T-helper 1 cell treated with Interleukin-12 subunit alpha and Interleukin-12 subunit beta and Interleukin-4 antibody, amounts not matched to agents 30 ng/mL and 1 ng/mL, for 36 hours (primary cell): Measurements from ENCODE around the gene FOCAD. TPM values are rescaled to one million over a fixed set of nuclear protein-coding genes. Genes with fewer than 3 reads are reported as not detected.

Source experiments
- intact Hi-C: fragments of 100-400 bp; cut with micrococcal nuclease; formaldehyde crosslinking; loops from one replicate; pipeline ENCODE4 v1.15.1; 2024
- total RNA-seq: library from RNA; stranded (reverse); gene quantifications from 2 replicates; pipeline ENCODE4 v1.2.3, GENCODE V29; 2022

FOCAD gene
- total RNA-seq, 1 donor from 2014 or later, result 31.1 TPM

GRCh38 chr9:21001581-21001980, 317.5 kb downstream of the FOCAD start:
- intact Hi-C loops, result loop anchor here (2.0 kb wide), 1 partner anchor 29 kb away; the partner anchor contains the start of gene HACD4

- intact Hi-C loops, result no loop called here
These were observed 318.0 kb downstream of the FOCAD start for GRCh38 chr9:21002040-21002439.

- intact Hi-C loops, result no loop called here
These were observed 331.2 kb downstream of the FOCAD start for GRCh38 chr9:21015129-21015815.

GRCh38 chr9:21015995-21016394, 331.9 kb downstream of the FOCAD start:
- intact Hi-C loops, result no loop called here

GRCh38 chr9:21016701-21017491, 332.8 kb downstream of the FOCAD start:
- intact Hi-C loops, result no loop called here

- intact Hi-C loops, result no loop called here
These were observed 334.1 kb downstream of the FOCAD start for GRCh38 chr9:21018177-21018576.

GRCh38 chr9:21023861-21024260, 339.8 kb downstream of the FOCAD start:
- intact Hi-C loops, result no loop called here

GRCh38 chr9:21027295-21027694, 343.2 kb downstream of the FOCAD start:
- intact Hi-C loops, result no loop called here

- intact Hi-C loops, result no loop called here
These were observed 344.4 kb downstream of the FOCAD start for GRCh38 chr9:21028466-21028865.

- intact Hi-C loops, result loop anchor here (1.0 to 10.0 kb wide), 10 partner anchors 29 to 1031 kb away; partner anchors contain the start of genes KLHL9 and MTAP
These were observed 345.6 kb downstream of the FOCAD start for GRCh38 chr9:21029661-21030060.

GRCh38 chr9:21030389-21031035, 346.5 kb downstream of the FOCAD start:
- intact Hi-C loops, result loop anchor here (1.0 to 10.0 kb wide), 14 partner anchors 30 to 1104 kb away; partner anchors contain the start of genes FOCAD, KLHL9, MLLT3 and MTAP

- intact Hi-C loops, result loop anchor here (1.0 to 10.0 kb wide), 13 partner anchors 30 to 1105 kb away; partner anchors contain the start of genes FOCAD, KLHL9, MLLT3 and MTAP
These were observed 347.2 kb downstream of the FOCAD start, which contains the start of gene HACD4 for GRCh38 chr9:21031091-21031807. TSS of gene HACD4 (minus strand) at chr9:21031640. CDS start at chr9:21031590, 50 bp downstream.

GRCh38 chr9:21031808-21032183, 347.7 kb downstream of the FOCAD start:
- intact Hi-C loops, result loop anchor here (1.0 to 10.0 kb wide), 13 partner anchors 31 to 1105 kb away; partner anchors contain the start of genes FOCAD, KLHL9, MLLT3 and MTAP

- intact Hi-C loops, result loop anchor here (10.0 kb wide), 1 partner anchor 768 kb away; the partner anchor contains the start of gene MTAP
These were observed 353.2 kb downstream of the FOCAD start for GRCh38 chr9:21037278-21037677.

GRCh38 chr9:21039302-21039701, 355.2 kb downstream of the FOCAD start:
- intact Hi-C loops, result loop anchor here (10.0 kb wide), 1 partner anchor 765 kb away; the partner anchor contains the start of gene MTAP

GRCh38 chr9:21042466-21042865, 358.4 kb downstream of the FOCAD start:
- intact Hi-C loops, result no loop called here

GRCh38 chr9:21043841-21044240, 359.8 kb downstream of the FOCAD start:
- intact Hi-C loops, result no loop called here
